ENCODE data around the gene DENND2A. TPM values are rescaled to one million over a fixed set of nuclear protein-coding genes. Genes with fewer than 3 reads are reported as not detected.
"Not testable (repeated sequence)": the region's sequence is repeated elsewhere in the genome, so short reads cannot be mapped to it uniquely, and the experiment has no call there.

DENND2A gene
- total RNA-seq, 2 experiments from 2014 or later = not detected

DNA sequence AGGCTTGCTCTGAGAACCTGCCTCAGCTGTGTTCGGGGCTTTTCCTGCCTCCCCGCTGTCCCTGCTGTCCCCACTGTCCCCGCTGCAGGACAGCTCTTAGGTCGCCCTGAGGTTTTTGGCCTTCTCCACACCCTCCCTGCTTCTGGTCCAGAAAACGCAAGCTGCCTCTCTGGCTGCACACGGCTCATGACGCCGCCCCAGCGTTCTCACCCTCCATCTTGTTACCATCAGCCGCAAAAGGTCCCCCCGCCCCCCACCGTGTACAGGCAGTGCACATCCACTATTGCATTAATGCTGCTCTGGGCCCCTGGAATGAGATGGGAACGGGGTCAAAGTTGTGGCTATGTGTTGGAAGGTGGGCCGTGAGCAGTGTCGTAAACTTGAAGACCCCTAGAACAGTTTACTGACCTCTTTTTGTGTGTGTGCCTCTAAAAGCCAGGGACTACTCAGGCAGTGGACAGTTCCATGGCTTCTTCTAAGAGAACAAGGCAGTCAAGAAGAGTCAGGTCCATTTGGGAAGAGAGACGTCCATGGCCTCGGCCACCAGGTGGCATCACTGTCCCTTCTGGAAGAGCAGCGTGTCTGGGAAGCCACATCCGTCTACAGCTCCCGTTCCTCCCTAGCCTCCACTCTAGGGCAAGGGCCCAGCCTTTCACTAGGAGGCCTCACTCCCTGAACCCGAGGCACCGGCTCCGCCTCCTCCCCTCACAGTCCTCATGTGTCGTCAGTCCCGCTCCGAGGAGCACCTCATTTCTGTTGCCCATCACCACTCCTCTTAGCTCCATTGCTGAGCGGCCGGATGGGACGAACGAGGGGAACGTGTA is 122.9 kb downstream of the DENND2A start:
- TF ChIP-seq, protein P1, sequence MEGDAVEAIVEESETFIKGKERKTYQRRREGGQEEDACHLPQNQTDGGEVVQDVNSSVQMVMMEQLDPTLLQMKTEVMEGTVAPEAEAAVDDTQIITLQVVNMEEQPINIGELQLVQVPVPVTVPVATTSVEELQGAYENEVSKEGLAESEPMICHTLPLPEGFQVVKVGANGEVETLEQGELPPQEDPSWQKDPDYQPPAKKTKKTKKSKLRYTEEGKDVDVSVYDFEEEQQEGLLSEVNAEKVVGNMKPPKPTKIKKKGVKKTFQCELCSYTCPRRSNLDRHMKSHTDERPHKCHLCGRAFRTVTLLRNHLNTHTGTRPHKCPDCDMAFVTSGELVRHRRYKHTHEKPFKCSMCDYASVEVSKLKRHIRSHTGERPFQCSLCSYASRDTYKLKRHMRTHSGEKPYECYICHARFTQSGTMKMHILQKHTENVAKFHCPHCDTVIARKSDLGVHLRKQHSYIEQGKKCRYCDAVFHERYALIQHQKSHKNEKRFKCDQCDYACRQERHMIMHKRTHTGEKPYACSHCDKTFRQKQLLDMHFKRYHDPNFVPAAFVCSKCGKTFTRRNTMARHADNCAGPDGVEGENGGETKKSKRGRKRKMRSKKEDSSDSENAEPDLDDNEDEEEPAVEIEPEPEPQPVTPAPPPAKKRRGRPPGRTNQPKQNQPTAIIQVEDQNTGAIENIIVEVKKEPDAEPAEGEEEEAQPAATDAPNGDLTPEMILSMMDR (IDR thresholded peaks at IDR 0.05) = peak; percentile 75
- DNase-seq = peak; percentile 82
- no peaks in the 10 kb centered on the region for H3K36me3 Mint-ChIP-seq (ENCODE audit: low read depth)
- ChIA-PET POLR2A (interaction anchor here (1.0 kb wide), 1 partner anchor 88 kb away, joined by 3 read pairs; no protein-coding TSS in a partner anchor), CTCF (interaction anchor here (0.6 to 2.8 kb wide), 20 partner anchors 8 to 465 kb away, joined by 3 to 22 read pairs (median 4); no protein-coding TSS in a partner anchor)
- ATAC-seq = peak; percentile 95
- no peaks in the 10 kb centered on the region for H3K4me1 Mint-ChIP-seq (ENCODE audit: low read depth)
- no peak overlapping the region for H3K27ac Mint-ChIP-seq
- intact Hi-C loops (cut with micrococcal nuclease) = loop anchor here (1.0 kb wide), 1 partner anchor 137 kb away; no protein-coding TSS in a partner anchor
- H3K9me3 Mint-ChIP-seq = no peaks in the 10 kb centered on the region
- peaks cover 6% of the 10 kb centered on the region for H3K27me3 Mint-ChIP-seq
- H3K4me3 Mint-ChIP-seq = no peak overlapping the region

DNA sequence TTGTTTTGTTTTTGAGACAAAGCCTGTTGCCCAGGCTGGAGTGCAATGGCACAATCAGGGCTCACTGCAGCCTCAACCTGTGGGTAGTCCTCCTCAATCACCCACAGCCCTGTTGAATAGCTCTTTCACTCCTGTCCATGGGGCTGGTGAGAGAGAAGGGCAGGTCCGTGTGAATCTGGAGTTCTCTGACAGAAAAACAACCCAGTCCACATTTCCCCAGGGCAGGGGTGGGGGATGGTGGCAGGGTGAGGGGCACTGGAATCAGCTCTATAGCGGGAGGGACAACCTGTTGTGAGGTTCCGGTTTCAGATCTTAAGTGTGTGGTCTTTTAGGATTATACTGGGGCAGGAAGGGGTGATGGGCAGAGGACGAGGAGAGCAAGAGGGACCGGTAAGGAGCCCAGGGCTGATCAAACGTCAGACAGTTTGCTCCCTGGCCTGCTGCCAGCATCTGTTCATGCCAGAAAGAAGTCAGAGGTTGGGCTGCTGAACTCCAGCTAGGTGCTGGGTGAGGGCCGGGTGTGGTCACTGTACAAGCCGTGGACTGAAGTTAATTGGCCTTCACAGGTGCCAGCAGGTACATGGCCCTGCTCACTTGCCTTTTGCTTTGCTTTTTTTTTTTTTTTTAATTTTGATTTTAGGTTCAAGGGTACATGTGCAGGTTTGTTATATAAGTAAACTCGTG is 128.2 kb downstream of the DENND2A start:
- intact Hi-C loops (cut with micrococcal nuclease) = no loop called here
- CTCF ChIA-PET = interaction anchor here (1.0 to 1.5 kb wide), 2 partner anchors 36 to 141 kb away, joined by 3 to 5 read pairs; no protein-coding TSS in a partner anchor
- TF ChIP-seq, protein P1 (IDR thresholded peaks at IDR 0.05) = no peak
- Mint-ChIP-seq H3K36me3 (ENCODE audit: low read depth) (no peaks in the 10 kb centered on the region), H3K27ac (no peak overlapping the region), H3K9me3 (no peaks in the 10 kb centered on the region), H3K4me3 (no peak overlapping the region), H3K27me3 (peaks cover 2% of the 10 kb centered on the region), H3K4me1 (ENCODE audit: low read depth) (no peaks in the 10 kb centered on the region)
- POLR2A ChIA-PET = no interaction called here
- no peak for ATAC-seq
- peak; percentile 8 for DNase-seq

DNA sequence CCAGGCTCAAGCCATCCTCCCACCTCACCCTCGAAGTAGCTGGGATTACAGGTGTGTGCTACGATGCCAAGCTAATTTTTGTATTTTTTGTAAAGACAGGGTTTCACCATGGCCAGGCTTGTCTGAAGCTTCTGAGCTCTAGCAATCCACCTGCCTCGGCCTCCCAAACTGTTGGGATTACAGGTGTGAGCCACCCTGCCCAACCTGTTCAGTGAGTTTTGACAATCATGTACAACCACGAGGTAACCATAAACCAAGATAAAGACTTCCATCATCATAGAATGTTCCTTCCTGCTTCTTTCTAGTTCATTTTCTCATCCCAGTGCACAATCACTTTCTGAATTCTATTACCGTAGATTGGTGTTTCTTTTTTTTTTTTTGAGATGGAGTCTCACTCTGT is 130.8 kb downstream of the DENND2A start:
- intact Hi-C loops (cut with micrococcal nuclease) = no loop called here
- Mint-ChIP-seq H3K4me1 (ENCODE audit: low read depth) (no peaks in the 10 kb centered on the region), H3K4me3 (no peak overlapping the region), H3K36me3 (ENCODE audit: low read depth) (no peaks in the 10 kb centered on the region), H3K27me3 (no peaks in the 10 kb centered on the region), H3K27ac (no peak overlapping the region), H3K9me3 (no peaks in the 10 kb centered on the region)
- ChIA-PET POLR2A (no interaction called here), CTCF (interaction anchor here (1.1 kb wide), 1 partner anchor 144 kb away, joined by 3 read pairs; no protein-coding TSS in a partner anchor)
- DNase-seq (no peak), ATAC-seq (no peak)
- TF ChIP-seq, protein P1 (IDR thresholded peaks at IDR 0.05) = no peak

DNA sequence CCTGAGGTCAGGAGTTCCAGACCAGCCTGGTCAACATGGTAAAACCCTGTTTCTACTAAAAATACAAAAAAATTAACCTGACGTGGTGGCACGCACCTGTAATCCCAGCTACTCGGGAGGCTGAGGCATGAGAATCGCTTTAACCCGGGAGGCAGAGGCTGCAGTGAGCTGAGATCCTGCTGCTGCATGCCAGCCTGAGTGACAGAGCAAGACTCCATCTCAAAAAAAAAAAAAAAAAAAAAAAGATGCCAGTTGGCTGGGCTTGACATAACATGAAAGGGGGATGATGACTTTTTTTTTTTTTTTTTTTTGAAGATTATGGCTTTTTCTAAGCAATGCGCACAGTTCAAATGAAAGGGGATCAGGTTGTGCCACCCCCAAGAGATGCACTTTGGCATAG is 133.1 kb downstream of the DENND2A start:
- DNase-seq; H3K36me3 Mint-ChIP-seq (ENCODE audit: low read depth); H3K27me3 Mint-ChIP-seq; H3K27ac Mint-ChIP-seq; H3K4me3 Mint-ChIP-seq; ATAC-seq; H3K9me3 Mint-ChIP-seq; POLR2A ChIA-PET; intact Hi-C loops (cut with micrococcal nuclease); CTCF ChIA-PET; H3K4me1 Mint-ChIP-seq (ENCODE audit: low read depth): not testable (repeated sequence)

DNA sequence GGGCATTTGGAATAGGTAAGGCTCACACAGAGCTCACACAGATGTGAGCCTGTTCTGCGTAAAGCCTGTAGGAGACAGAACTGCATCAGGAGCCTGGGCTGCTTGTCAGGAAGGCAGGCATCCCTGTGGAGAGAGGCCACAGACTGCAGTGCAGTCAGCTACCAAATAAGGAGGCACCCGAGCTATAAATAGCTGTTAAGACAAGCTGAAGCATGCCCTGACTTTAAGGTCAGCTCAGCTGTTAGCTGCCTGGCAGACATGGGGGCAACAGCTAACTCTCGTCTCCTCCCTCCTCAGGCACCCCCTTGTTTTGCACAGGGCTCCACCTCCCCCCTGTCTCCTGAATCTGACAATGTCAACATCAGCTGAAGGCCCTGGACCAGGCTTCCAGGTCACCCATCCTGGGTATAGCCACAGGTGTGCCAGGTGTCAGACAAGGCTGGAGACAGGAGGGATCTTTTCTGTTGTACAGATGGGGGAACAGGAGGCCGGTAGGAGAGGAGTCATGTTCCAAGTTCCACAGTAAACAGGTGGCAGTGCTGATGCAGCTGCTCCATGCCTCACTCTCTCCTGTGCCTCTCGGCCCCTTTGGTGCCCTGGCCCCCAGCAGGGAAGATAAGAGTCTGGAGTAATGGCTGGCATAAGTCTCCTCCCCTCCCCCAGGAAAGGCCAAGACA is 133.7 kb downstream of the DENND2A start:
- no peak for DNase-seq
- POLR2A ChIA-PET = no interaction called here
- Mint-ChIP-seq H3K36me3 (ENCODE audit: low read depth) (no peaks in the 10 kb centered on the region), H3K9me3 (no peaks in the 10 kb centered on the region), H3K27ac (no peak overlapping the region), H3K4me1 (ENCODE audit: low read depth) (no peaks in the 10 kb centered on the region), H3K27me3 (no peaks in the 10 kb centered on the region), H3K4me3 (no peak overlapping the region)
- no peak for ATAC-seq
- TF ChIP-seq, protein P1 (IDR thresholded peaks at IDR 0.05) = no peak
- CTCF ChIA-PET = no interaction called here
- intact Hi-C loops (cut with micrococcal nuclease) = no loop called here

Data from activated CD8-positive, alpha-beta T cell treated with anti-CD3 and anti-CD28 coated beads for 36 hours (primary cell).